Breast epithelium (tissue), 3 donors: ENCODE results near the gene CREM.

ENCODE experiments used
- POLR2A ChIP-seq: fragments of 450-650 bp; IDR thresholded peaks from one replicate; pipeline ENCODE4 v1.6.1; 2016; ENCODE audit warnings: antibody characterized with exemption, mild to moderate bottlenecking, moderate library complexity
- POLR2AphosphoS5 ChIP-seq, 3 donors: sonication (generic); formaldehyde crosslinking; IDR thresholded peaks; one replicate each; pipeline ENCODE4 v1.6.1; 2017; ENCODE audit warnings: antibody characterized with exemption in 3 of 3
- TF ChIP-seq, protein P1 (sequence below), 3 donors: fragments of 450-650 bp; IDR thresholded peaks; one replicate each; pipeline ENCODE4 v1.5.1; 2016 to 2017; ENCODE audit warnings: antibody characterized with exemption in 3 of 3, mild to moderate bottlenecking in 3 of 3, moderate library complexity in 3 of 3

DNA sequence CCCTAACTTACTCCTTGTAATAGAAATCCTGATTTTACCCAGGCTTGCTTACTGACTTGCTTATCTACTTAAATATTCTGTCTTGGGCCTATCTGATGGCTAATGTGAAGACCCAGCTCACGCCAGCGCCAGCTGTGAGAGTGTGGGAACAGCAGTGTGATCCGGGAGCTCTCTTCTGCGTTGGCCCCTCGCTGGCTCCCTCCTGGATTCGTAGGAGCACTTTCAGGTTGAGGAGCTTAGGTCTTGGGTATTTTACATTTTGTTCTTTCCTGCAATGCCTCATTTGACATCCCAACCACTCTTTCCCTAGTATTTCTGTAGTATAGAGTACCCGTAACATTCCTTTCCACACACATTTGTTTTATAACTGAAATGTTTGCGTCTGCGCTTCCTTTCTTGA, 51.7 kb downstream of the CREM start:
- TF ChIP-seq, protein P1, sequence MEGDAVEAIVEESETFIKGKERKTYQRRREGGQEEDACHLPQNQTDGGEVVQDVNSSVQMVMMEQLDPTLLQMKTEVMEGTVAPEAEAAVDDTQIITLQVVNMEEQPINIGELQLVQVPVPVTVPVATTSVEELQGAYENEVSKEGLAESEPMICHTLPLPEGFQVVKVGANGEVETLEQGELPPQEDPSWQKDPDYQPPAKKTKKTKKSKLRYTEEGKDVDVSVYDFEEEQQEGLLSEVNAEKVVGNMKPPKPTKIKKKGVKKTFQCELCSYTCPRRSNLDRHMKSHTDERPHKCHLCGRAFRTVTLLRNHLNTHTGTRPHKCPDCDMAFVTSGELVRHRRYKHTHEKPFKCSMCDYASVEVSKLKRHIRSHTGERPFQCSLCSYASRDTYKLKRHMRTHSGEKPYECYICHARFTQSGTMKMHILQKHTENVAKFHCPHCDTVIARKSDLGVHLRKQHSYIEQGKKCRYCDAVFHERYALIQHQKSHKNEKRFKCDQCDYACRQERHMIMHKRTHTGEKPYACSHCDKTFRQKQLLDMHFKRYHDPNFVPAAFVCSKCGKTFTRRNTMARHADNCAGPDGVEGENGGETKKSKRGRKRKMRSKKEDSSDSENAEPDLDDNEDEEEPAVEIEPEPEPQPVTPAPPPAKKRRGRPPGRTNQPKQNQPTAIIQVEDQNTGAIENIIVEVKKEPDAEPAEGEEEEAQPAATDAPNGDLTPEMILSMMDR (IDR thresholded peaks at IDR 0.05): no peak
- no peak for TF ChIP-seq POLR2AphosphoS5 (IDR thresholded peaks at IDR 0.05)
- TF ChIP-seq POLR2A: no peak
